H1 (cell line): ENCODE measurements around the gene LIPE.
"Not testable (repeated sequence)": the region's sequence is repeated elsewhere in the genome, so short reads cannot be mapped to it uniquely, and the experiment has no call there.

Source experiments
- ATF2 ChIP-seq: IDR thresholded peaks from 2 replicates; pipeline ENCODE4 v1.6.1; 2012; ENCODE audit warnings: low read length, inconsistent platforms
- ATF3 ChIP-seq: IDR thresholded peaks from 2 replicates; pipeline ENCODE4 v1.6.1; 2011; ENCODE audit warnings: low read depth, mild to moderate bottlenecking, low read length; ENCODE audit not compliant: insufficient read depth
- CHD1 ChIP-seq: IDR thresholded peaks from 2 replicates; pipeline ENCODE4 v1.6.1; 2012; ENCODE audit warnings: low read depth, low read length, improper control_type of control experiment
- CTCF ChIP-seq, 3 experiments: IDR thresholded peaks; 1 replicate in 2 of 3; 2 replicates in 1 of 3; pipeline versions ENCODE4 v1.5.1 to v1.6.1; 2011; ENCODE audit warnings: low read length in 3 of 3, mild to moderate bottlenecking in 3 of 3, inconsistent platforms in 2 of 3, low read depth in 1 of 3, moderate library complexity in 1 of 3; ENCODE audit not compliant: insufficient read depth in 1 of 3; ENCODE audit errors: control extremely low read depth in 1 of 3
- E2F6 ChIP-seq: IDR thresholded peaks from 2 replicates; pipeline ENCODE4 v1.6.1; 2012; ENCODE audit warnings: inconsistent platforms

GRCh38 chr19:42461231-42461630, 34.0 kb upstream of the LIPE start:
- not testable (repeated sequence) for TF ChIP-seq CTCF (IDR thresholded peaks at IDR 0.05; ENCODE audit: control extremely low read depth in 1 of 3, insufficient read depth in 1 of 3, low read depth in 1 of 3, low read length in 3 of 3); ATF2; ATF3; CHD1; E2F6
